ENCODE results near the gene RPS27A. TPM values are rescaled to one million over a fixed set of nuclear protein-coding genes. Genes with fewer than 3 reads are reported as not detected.
"Not testable (repeated sequence)": the region's sequence is repeated elsewhere in the genome, so short reads cannot be mapped to it uniquely, and the experiment has no call there.

The RPS27A gene
- total RNA-seq, 1 experiment from 2014 or later, result 1,330 TPM

DNA sequence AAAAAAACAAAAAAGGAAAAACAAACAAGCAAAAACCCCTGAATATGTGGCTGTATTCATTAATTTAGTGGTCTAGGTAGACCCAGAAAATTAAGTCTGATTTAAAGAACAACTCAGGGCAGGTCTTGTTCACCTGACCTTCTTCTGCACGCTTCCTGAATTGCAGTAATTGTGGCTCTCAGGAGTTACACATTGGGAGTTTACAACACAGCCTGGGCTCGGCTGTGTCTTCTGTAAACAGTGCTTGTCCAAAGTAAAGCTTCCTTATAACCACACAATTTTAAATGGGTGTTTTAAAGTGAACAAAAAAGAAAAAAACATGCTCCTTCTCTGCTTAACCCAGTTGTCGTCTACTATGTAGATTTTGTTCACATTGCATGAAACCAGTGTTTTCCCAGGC lies 44.8 kb downstream of the RPS27A start:
- no TSS peak for BruUV-seq (replicated peaks)
- Histone ChIP-seq H2AFZ (ENCODE audit: low read length) (no peak overlapping the region), H3K4me1 (ENCODE audit: insufficient read depth, low read length) (peaks cover 8% of the 10 kb centered on the region), H3K27me3 (ENCODE audit: low read length) (no peaks in the 10 kb centered on the region), H3F3A (ENCODE audit: low read length, unreplicated experiment) (no peaks in the 10 kb centered on the region), H3K4me3 (ENCODE audit: low read length) (no peak overlapping the region), H3K9me2 (replicated peaks; ENCODE audit: low read length) (no peaks in the 10 kb centered on the region), H4K20me1 (ENCODE audit: low read length) (no peaks in the 10 kb centered on the region), H3K79me2 (ENCODE audit: low read length) (0 out of 2 replicates have a peak, but pooled peaks cover under 1% of the 10 kb centered on the region), H3K4me2 (ENCODE audit: low read length) (no peak overlapping the region), H3K27ac (ENCODE audit: low read length) (no peak overlapping the region), H3K36me3 (ENCODE audit: low read depth, low read length) (no peaks in the 10 kb centered on the region), H3K9ac (ENCODE audit: low read length) (no peak overlapping the region), H3K9me3 (ENCODE audit: low read length) (no peaks in the 10 kb centered on the region)
- CTCF ChIA-PET, result interaction anchor here (0.6 kb wide), 1 partner anchor 17 kb away, joined by 5 read pairs; no protein-coding TSS in a partner anchor
- POLR2A ChIA-PET (ENCODE audit: unreplicated experiment), result no interaction called here
- TF ChIP-seq EZH2 (IDR thresholded peaks at IDR 0.05; ENCODE audit: low read length, unreplicated experiment), result no peak
- TF ChIP-seq, protein P1, sequence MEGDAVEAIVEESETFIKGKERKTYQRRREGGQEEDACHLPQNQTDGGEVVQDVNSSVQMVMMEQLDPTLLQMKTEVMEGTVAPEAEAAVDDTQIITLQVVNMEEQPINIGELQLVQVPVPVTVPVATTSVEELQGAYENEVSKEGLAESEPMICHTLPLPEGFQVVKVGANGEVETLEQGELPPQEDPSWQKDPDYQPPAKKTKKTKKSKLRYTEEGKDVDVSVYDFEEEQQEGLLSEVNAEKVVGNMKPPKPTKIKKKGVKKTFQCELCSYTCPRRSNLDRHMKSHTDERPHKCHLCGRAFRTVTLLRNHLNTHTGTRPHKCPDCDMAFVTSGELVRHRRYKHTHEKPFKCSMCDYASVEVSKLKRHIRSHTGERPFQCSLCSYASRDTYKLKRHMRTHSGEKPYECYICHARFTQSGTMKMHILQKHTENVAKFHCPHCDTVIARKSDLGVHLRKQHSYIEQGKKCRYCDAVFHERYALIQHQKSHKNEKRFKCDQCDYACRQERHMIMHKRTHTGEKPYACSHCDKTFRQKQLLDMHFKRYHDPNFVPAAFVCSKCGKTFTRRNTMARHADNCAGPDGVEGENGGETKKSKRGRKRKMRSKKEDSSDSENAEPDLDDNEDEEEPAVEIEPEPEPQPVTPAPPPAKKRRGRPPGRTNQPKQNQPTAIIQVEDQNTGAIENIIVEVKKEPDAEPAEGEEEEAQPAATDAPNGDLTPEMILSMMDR (conservative IDR thresholded peaks at IDR 0.05; ENCODE audit: low read depth, low read length), result no peak
- TF ChIP-seq EZH2phosphoT487 (IDR thresholded peaks at IDR 0.05; ENCODE audit: borderline replicate concordance, low read length), result no peak
- intact Hi-C loops (cut with micrococcal nuclease), result no loop called here
- ATAC-seq, result no peak
- DNase-seq, result no peak

DNA sequence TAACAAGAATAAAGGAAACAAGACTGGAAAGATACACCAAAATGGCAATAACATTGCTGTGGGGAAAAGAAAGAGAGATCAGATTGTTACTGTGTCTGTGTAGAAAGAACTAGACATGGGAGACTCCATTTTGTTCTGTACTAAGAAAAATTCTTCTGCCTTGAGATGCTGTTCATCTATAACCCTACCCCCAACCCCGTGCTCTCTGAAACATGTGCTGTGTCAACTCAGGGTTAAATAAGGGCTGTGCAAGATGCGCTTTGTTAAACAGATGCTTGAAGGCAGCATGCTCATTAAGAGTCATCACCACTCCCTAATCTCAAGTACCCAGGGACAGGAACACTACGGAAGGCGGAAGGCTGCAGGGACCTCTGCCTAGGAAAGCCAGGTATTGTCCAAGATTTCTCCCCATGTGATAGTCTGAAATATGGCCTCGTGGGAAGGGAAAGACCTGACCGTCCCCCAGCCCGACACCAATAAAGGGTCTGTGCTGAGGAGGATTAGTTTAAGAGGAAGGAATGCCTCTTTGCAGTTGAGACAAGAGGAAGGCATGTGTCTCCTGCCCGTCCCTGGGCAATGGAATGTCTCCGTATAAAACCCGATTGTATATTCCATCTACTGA lies 46.8 kb downstream of the RPS27A start:
- H3K27ac ChIP-seq (ENCODE audit: low read length); H3K4me2 ChIP-seq (ENCODE audit: low read length); H3K9me2 ChIP-seq (replicated peaks; ENCODE audit: low read length); H3K36me3 ChIP-seq (ENCODE audit: low read depth, low read length); H3K4me3 ChIP-seq (ENCODE audit: low read length); H4K20me1 ChIP-seq (ENCODE audit: low read length); H2AFZ ChIP-seq (ENCODE audit: low read length); DNase-seq; ATAC-seq; POLR2A ChIA-PET (ENCODE audit: unreplicated experiment); H3F3A ChIP-seq (ENCODE audit: low read length, unreplicated experiment); CTCF ChIA-PET; H3K9ac ChIP-seq (ENCODE audit: low read length); H3K27me3 ChIP-seq (ENCODE audit: low read length); intact Hi-C loops (cut with micrococcal nuclease); H3K9me3 ChIP-seq (ENCODE audit: low read length); BruUV-seq (replicated peaks): not testable (repeated sequence)
- H3K79me2 ChIP-seq (ENCODE audit: low read length), result peaks cover 13% of the 10 kb centered on the region
- peaks cover 17% of the 10 kb centered on the region for H3K4me1 ChIP-seq (ENCODE audit: insufficient read depth, low read length)

DNA sequence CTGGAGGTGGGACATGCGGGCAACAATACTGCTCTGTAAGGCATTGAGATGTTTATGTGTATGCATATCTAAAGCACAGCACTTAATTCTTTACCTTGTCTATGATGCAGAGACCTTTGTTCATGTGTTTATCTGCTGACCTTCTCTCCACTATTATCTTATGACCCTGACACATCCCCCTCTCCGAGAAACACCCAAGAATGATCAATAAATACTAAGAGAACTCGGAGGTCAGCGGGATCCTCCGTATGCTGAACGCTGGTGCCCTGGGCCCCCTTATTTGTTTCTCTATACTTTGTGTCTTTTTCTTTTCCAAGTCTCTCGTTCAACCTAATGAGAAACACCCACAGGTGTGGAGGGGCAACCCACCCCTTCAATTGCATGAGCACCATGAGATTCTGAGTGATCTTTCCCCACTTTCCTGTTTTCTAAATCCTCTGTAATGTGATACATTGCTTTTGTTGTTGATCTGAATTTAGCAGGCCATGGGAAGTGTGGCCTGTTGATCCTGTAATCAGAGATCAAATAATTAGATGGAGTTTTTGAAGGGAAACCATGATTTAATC lies 47.5 kb downstream of the RPS27A start:
- H3K36me3 ChIP-seq (ENCODE audit: low read depth, low read length); CTCF ChIA-PET; ATAC-seq; DNase-seq; H3K4me3 ChIP-seq (ENCODE audit: low read length); POLR2A ChIA-PET (ENCODE audit: unreplicated experiment); H3K27ac ChIP-seq (ENCODE audit: low read length); H3K9me2 ChIP-seq (replicated peaks; ENCODE audit: low read length); H2AFZ ChIP-seq (ENCODE audit: low read length); BruUV-seq (replicated peaks); H3K9ac ChIP-seq (ENCODE audit: low read length); H3K27me3 ChIP-seq (ENCODE audit: low read length); H3K4me2 ChIP-seq (ENCODE audit: low read length); H4K20me1 ChIP-seq (ENCODE audit: low read length); H3K9me3 ChIP-seq (ENCODE audit: low read length); H3F3A ChIP-seq (ENCODE audit: low read length, unreplicated experiment): not testable (repeated sequence)
- intact Hi-C loops (cut with micrococcal nuclease), result loop anchor here (5.0 kb wide), 1 partner anchor 232 kb away; no protein-coding TSS in a partner anchor
- Histone ChIP-seq H3K79me2 (ENCODE audit: low read length) (peaks cover 13% of the 10 kb centered on the region), H3K4me1 (ENCODE audit: insufficient read depth, low read length) (peaks cover 17% of the 10 kb centered on the region)

DNA sequence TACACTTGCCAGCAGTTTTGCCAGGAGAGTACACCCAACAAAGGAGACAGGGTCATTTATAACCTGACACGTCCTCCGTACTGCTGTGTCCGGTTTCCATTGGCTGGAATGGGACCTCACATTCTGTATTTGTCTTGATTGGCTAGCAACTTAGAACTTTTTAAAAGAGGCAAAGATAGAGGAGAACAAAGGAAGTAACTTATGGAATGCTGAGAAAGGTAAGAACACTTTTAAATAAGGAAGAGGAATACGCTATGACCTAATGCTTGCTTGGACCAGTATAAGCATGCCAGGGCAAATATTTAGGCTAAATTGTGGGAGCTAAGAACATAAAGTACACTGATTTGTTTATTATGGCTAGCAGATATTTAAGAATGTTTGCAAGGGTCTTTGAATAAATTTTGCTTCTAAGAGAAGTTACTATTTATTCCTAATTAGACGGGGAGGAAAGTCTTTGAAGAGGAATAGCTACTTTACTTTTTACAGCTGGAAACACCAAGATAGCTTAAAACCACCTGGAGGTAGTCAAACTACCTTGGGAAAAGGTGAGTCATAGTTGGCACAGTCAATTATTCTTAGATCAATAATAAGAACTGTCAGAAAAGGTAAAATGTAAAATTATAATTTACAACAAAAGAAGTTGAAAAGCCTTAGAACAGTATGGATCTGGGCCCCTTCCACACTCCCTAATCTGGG lies 48.5 kb downstream of the RPS27A start:
- H3K27me3 ChIP-seq (ENCODE audit: low read length); CTCF ChIA-PET; H3K4me3 ChIP-seq (ENCODE audit: low read length); ATAC-seq; H4K20me1 ChIP-seq (ENCODE audit: low read length); H3K27ac ChIP-seq (ENCODE audit: low read length); H3K9me2 ChIP-seq (replicated peaks; ENCODE audit: low read length); H3K4me2 ChIP-seq (ENCODE audit: low read length); H3K36me3 ChIP-seq (ENCODE audit: low read depth, low read length); H3F3A ChIP-seq (ENCODE audit: low read length, unreplicated experiment); H3K9ac ChIP-seq (ENCODE audit: low read length); H3K9me3 ChIP-seq (ENCODE audit: low read length); POLR2A ChIA-PET (ENCODE audit: unreplicated experiment): not testable (repeated sequence)
- Histone ChIP-seq H3K79me2 (ENCODE audit: low read length) (peaks cover 13% of the 10 kb centered on the region), H3K4me1 (ENCODE audit: insufficient read depth, low read length) (peaks cover 17% of the 10 kb centered on the region), H2AFZ (ENCODE audit: low read length) (peak overlapping the region; percentile 83; the same call in 1 of the 2 replicates)
- intact Hi-C loops (cut with micrococcal nuclease), result loop anchor here (5.0 kb wide), 1 partner anchor 231 kb away; no protein-coding TSS in a partner anchor
- TSS peak; percentile 56 for BruUV-seq (replicated peaks)
- DNase-seq, result peak; percentile 56
